ENCODE data around the gene SNRNP27.
"Not testable (repeated sequence)": the region's sequence is repeated elsewhere in the genome, so short reads cannot be mapped to it uniquely, and the experiment has no call there.

SNRNP27 gene, protein sequence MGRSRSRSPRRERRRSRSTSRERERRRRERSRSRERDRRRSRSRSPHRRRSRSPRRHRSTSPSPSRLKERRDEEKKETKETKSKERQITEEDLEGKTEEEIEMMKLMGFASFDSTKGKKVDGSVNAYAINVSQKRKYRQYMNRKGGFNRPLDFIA

DNA sequence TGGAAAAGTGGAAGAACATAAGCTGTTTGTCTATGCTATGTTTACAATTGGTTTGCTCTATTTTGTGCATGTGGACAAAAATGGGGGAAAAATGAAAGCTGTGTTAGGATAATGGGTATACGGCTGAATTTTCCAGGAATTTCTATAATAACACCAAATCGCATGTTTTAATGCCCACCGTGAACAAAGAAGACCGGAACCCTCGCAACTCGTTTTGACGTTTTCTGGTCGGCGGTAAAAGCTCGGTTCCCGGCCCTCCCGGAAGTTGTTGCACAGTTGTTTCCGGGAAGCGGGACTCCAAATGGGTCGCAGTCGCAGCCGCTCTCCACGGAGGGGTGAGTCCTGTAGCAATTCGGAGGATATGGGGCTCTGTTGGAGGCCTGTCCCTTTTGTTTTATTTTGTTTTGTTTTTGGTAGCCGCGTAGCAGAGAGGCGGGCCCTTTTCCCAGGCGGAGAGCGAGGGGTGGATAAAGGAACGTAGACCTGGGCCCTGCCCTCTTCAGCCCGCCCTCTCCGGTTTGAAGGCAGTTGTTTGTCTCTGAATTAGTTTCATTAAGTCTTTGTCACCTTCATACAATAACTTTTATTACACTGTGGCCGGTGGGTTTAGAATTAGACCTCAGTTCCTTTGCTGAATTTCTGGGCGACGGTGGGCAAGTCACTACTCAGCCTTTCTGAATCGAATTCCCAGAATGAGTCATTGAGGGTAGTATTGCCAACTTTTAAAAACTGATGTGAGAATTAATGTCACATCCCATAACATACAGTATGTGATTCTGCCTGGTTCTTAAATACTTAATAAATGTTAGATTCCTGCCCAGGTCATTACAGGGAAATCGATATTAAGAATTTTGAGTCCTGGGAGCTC, at the start of gene SNRNP27:
TSS of gene SNRNP27 (plus strand) at position 273 of the 868 bp plus-strand sequence. CDS start at position 302, 29 bp downstream.
- DNase-seq, result peak in 55 of 56 donors; percentile 17 to 87 (median 68)

DNA sequence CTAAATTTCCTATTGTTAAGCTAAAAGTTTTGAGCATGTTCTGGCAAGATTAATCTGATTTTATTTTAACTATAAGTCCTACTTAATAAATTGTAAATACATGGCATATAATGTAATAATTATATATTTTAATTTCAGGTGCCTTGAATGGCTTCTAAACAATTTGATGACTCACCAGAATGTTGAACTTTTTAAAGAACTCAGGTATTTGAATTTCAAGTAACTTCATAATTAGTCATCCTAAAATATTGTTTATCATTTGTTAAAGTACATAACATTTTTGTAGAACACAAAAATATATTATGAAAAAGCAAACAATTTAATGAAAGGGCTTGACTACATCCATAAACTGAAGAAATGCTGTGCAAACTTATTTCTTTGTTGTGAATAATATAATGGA, 49.8 kb upstream of the SNRNP27 start:
- no peak for DNase-seq

DNA sequence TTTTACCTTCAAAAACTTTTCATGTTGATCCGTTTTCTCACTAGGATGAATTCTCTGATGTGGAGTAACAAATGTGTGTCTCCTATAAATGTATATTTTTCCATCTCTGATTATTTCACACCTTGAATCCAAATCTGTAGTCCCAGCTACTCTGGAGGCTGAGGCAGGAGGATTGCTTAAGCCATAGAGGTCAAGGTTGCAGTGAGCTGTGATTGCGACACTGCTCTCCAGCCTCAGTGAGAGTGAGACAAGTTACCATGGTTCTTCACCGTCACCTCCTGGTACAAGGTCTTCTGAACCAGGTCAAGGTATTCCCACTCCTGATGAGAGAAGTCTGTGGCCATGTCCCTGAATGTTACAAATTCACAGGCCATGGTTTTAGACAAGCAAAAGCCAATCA, 49.2 kb upstream of the SNRNP27 start:
- DNase-seq, result no peak

DNA sequence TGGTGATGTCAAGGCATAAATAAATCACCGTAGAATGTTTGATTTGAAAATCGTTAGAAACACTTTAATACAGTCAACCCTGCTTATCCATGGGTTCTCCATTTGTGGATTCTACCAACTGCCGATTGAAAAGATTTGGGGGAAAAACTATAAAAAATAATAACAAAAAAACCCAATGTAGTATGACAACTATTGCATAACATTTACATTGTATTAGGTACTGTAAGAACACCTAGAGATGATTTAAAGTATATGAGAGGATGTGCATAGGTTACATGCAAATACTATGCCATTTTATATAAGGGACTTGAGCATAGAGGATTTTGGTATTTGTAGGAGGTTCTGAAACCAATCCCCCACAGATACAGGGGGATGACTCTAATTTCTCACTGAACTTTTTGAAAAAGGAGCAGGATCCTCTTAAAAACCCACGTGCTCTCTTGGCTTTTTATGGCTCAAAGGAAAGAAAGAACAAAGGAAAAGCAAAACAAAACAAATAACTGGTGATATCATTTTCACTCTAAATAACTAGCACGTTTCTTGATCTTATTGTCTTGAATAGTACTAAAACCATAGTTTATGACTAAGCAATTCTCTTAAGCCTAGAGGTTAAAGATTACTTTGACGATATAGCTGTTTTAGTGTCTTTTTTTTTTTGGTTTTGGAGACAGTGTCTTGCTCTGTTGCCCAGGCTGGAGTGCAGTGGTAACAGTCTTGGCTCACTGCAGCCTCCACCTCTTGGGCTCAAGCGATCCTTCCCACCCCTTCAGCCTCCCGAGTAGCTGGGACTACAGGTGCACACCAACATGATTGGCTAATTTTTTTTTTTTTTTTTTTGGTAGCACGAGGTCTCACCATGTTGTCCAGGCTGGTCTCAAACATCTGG, 47.3 kb upstream of the SNRNP27 start:
- no peak for DNase-seq

DNA sequence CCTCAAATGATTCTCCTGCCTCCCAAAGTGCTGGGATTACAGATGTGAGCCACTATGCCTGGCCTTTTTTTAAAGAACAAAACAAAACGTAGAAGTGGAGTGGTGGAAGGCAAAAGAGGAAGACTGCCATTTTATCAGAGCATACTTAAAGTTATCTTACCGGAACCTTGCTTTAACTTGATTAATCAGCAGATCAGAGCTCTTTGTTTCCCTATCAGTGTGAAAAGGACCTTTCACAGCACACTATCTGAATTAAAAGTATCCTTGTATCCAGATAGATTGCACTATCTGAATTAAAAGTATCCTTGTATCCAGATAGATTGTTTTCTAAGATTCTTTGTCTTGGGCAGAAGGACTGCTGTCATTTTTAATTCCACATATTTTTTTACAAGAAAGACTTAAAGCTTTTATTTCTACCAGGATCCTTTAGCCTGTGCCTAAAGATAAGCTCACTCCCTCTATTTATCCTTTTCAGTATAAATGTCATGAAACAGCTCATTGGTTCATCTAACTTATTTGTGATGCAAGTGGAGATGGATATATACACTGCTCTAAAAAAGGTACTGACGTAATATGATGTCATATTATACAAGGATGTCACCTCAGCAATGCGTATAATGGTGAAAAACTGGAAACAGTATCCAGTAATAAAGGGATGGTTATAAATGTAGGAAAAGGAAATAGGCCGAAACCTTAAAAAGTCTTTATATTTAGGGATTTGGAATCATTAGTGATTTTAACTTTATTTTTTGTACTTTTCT, 46.5 kb upstream of the SNRNP27 start:
- no peak for DNase-seq

DNA sequence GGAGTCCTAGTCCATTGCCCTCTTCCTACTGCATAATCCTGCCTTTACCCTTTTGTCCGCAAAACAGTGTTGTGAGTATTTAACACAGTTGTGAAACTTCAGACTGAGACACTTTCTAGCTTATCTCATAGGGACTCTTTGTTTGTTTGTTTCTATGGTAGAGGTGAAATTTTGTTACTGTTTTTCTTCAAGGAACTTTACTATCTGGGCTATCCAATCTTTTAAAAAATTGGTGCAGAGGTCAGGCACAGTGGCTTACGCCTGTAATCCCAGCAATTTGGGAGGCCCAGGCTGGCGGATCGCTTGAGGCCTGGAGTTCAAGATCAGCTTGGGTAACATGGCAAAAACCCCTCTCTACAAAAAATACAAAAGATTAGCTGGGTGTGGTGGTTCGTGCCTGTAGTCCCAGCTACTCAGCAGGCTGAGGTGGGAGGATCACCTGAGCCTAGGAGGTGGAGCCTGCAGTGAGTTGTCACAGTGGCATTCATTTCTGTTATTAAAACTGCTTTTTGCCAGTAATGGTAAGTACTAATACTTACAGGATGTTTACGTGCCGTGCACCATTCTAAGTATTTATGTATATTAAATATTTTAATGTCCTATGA, 45.5 kb upstream of the SNRNP27 start:
- no peak for DNase-seq

DNA sequence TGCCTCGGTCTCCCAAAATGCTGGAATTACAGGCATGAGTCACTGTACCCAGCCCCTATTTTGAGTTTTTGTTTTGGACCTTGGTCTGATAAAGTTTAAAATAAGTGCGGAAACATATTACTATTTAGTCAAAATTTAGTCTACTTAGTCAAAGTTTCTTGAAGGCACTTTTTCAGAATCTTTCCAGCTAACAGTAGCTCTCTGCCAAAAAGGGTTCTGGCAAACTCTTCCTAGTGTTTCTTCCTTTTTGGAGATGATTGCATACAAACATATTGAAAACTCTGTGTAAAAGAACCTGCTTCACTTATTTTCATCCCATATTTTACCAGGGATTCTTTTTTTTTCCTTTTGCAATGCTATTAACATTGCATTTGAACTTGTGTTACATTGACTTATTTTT, 35.5 kb upstream of the SNRNP27 start:
- DNase-seq, result no peak

DNA sequence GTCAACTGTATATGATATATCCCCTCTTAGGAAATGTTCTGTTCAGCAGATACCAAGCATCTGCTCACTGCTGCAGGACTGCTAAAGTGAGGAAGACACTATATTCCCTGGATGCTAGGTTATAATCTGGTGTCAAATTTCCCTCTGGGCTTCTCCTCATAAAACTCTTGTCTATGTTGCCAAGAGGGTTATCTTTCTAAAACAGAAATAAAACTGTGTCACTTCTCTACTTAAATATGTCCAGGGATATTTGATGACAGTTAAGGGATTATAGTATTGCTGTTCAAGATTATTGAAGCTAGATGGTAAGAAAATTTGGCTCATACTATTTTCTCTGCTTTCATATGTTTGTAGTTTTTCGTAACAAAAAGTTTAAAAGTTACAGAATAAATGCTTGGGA, 30.5 kb upstream of the SNRNP27 start:
- no peak for DNase-seq

DNA sequence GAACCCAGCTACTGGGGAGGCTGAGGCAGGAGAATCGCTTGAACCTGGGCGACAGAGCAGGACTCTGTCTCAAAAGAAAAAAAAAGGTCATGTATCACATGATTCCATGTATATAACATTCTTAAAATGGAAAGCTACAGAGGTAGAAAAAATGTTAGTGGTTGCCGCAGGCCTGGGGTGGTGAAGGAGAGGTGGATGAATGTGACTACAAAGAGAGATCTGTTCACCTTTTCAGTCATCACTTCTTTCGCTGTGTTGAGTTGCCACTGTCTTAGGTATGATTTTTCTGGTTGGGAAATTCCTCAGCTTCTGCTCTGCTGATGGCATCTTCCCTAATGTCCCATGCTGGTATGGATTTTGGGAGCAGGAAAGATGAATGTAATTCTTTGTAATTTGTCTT, 5.3 kb upstream of the SNRNP27 start:
- DNase-seq, result no peak

DNA sequence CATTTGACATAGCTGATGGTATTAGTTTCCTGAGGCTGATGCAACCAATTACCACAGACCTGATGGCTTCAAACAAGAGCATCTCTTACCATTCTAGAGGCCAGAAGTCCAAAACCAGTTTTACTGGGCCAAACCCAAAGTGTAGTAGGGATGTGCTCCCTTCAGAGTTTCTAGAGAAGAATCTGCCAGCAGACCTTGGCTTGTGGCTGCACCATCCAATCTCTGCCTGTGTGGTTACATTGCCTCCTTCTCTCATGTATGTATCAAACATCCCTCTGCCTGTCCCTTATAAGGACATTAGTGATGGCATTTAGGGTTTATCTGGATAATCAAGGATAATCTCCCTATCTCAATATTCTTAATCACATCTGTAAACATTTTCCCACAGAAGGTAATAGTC, 4.5 kb upstream of the SNRNP27 start:
- no peak for DNase-seq

DNA sequence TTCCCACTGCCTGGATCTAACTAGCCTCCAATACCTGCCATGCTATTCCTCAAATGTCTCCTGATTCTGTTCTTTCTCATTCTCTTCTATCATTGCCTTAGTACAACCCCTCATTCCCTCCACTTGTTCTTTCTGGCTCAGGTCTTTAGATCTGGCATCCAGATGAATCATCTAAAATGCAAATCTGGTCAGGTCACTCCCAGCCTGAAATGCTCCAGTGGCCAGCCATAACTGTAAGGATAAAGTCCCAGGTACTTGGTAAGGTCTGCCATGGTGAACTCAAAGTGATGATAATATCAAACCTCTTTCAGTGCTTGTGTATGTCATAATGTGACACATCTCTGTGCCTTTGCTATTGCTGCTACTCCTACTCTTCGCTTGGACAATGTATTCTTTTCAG, 2.9 kb upstream of the SNRNP27 start:
- no peak for DNase-seq

DNA sequence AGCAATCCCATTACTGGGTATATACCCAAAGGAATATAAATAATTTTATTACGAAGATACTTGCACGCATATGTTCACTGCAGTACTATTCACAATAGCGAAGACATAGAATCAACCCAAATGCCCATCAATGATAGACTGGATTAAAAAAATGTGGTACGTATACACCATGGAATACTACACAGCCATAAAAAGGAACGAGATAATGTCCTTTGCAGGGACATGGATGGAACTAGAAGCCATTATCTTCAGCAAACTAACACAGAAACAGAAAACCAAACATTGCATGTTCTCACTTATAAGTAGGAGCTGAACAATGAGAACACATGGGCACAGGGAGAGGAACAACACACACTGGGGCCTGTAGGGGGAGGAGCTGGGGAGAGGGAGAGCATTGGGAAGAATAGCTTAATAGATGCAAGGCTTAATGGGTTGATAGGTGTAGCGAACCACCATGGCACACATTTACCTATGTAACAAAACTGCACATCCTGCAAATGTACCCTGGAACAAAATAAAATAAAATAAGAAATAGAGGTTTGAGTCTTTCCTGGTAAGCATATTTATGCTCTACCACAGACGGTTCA, 825 bp upstream of the SNRNP27 start:
- not testable (repeated sequence) for DNase-seq

DNA sequence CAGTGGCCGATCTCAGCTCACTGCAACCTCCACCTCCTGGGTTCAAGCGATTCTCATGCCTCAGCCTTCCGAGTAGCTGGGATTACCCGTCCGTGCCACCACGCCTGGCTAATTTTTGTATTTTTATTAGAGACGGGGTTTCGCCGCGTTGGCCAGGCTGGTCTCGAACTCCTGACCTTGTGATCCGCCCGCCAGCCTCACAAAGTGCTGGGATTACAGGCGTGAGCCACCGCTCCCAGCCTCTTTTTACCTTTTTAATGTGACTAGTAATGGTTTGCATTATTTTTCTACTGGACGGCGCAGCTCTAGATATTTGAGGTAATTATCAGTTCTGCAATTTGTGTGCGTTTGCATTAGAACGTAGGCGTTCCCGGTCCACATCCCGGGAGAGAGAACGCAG, 981 bp downstream of the SNRNP27 start:
- DNase-seq, result not testable (repeated sequence)

DNA sequence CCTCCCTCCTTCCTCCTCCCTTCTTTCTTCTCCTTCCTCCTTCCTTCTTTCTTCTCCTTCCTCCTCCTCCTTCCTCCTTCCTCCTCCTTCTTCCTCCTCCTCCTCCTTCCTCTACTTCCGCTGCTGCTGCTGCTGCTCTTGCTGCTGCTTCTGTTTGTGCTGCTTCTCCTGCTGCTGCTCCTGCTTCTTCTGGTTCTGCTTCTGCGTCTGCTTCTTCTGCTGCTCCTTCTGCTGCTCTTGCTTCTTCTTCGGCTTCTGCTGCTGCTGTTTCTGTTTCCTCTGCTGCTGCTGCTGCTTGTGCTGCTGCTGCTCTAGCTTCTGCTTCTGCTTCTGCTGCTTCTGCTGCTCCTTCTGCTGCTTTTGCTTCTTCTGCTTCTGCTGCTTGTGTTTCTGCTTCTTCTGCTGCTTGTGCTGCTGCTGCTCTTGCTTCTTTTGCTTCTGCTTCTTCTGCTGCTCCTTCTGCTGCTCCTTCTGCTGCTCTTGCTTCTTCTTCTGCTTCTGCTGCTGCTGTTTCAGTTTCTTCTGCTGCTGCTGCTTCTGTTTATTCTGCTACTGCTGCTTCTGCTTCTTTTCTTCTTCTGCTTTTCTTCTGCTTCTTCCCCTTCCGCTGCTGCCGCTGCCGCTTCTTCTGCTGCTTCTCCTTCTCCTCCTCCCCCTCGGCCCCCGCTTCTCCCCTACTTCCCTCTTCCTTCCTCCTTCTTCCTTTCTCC, 8.6 kb downstream of the SNRNP27 start:
- peak in 6 of 56 donors; percentile 1 to 32 (median 12) for DNase-seq

DNA sequence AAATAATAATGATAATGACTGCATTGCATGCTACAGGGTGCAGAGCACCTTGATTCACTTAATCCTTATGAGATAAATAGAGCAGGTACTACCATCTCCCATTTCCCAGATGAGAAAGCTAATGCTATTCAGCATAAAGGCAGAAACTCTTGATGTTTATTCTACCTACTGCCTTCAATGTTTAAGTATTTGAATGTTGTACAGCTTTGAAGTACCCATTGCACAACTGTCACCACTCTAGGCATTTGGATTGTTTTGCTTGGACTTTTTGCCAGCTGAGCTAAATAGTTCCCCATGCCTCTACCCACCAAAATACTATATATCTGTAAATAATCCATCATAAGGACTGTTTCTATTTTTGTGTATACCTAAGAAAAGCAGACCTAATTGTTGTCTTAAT, 13.5 kb downstream of the SNRNP27 start:
- no peak for DNase-seq

DNA sequence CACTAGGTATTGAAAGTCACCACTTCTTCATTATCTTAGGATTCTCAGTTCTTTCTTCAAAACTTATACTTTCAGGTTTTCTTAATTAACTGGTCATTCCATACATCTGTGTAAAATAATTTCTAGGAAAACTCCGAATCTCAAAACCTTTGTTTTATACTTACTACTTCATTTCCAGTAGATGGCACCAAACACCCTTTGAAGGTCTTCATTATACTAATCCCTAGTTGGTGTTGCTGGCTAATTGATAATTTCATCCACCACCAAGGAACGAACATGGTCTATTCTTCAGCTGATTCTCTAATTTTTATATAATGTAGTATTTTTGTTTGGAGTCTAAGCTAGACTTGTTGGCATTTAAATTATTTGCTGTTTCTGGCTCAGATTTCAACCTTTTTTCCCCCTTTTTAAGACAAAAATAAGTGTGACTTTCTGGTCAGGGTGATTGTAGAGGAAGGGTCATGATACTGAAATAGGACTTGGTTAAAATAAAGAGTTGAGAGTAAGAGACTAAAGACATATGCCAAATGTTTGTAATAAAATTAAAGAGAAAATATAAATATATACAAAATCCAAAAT, 18.3 kb downstream of the SNRNP27 start:
- peak in 2 of 56 donors; percentile 13 to 81 for DNase-seq

DNA sequence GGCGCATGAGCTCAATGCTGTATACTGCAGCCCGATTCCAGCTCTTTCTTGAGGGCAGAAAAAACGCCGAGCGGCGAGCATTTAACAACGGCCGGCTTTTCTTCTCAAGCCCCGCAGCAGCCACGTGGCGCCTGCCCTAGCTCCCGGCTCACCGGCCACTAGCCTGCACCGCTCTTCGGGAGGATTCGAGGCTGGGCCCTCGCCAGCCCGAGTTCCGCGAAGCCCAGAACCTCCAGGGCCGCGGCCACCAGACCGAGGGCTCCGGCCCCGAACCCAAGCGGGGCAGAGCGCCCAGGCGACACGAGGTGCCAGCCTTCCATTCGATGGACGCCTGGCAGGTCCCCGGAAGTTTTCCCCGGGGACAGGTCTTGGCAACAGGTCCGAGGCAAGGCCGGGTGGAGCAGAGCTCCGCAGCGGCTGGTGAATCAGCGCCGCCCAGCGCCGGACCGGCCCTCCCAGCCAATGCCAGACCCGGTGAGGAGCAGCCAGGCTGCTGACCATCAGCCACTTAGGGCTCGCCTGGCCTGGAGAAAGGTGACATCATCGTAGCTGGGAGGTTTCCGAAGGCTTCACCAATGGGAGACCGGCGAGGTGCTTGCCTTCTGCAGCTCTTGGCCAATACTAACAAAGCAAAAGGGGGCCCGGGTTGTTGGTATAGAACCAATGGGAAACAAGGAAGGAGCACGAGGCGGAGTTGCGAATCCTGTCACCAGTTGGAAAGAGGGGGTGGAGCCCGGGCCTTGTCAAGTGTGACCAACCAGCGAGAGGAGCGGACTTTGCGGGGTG, 20.6 kb downstream of the SNRNP27 start:
- peak; percentile 94 to 100 (median 100) for DNase-seq

Measured in amygdala (tissue), 56 donors.